Keratinocyte (primary cell): ENCODE results near the gene ATP2B2.

Experiments
- EZH2 ChIP-seq: IDR thresholded peaks from one replicate; pipeline ENCODE4 v1.6.1; 2012; ENCODE audit warnings: inconsistent platforms, mild to moderate bottlenecking, low read length, moderate library complexity
- TF ChIP-seq, protein P1 (sequence below), 3 experiments: IDR thresholded peaks in 1 of 3; conservative IDR thresholded peaks in 1 of 3; optimal IDR thresholded peaks in 1 of 3; 2 replicates in 2 of 3; 3 replicates in 1 of 3; pipeline versions ENCODE3 to v1.5.1; 2011; ENCODE audit warnings: low read length in 3 of 3, mild to moderate bottlenecking in 3 of 3, moderate library complexity in 2 of 3, control low read depth in 1 of 3, inconsistent platforms in 1 of 3; ENCODE audit not compliant: insufficient read depth in 2 of 3; ENCODE audit errors: extremely low read depth in 1 of 3

DNA sequence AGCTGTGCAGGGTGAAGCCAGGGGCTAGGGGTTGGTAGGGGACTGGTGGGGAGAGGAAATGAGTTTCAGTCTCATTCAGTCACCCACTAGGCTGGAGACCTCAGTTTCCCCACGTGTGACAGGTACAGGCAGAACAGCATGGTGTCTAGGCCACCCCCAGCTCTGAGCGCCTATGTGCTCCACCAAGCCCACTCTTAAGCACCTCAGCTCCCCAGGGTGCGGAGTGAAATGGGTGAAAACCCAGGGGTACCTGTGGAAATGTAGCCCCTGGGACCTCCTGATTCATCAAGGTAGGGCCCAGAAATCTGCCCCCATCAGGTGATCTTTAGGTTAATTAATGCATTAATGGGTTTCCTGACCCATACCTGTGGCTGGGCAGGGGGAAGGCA lies 3.7 kb downstream of the ATP2B2 start:
- TF ChIP-seq, protein P1, sequence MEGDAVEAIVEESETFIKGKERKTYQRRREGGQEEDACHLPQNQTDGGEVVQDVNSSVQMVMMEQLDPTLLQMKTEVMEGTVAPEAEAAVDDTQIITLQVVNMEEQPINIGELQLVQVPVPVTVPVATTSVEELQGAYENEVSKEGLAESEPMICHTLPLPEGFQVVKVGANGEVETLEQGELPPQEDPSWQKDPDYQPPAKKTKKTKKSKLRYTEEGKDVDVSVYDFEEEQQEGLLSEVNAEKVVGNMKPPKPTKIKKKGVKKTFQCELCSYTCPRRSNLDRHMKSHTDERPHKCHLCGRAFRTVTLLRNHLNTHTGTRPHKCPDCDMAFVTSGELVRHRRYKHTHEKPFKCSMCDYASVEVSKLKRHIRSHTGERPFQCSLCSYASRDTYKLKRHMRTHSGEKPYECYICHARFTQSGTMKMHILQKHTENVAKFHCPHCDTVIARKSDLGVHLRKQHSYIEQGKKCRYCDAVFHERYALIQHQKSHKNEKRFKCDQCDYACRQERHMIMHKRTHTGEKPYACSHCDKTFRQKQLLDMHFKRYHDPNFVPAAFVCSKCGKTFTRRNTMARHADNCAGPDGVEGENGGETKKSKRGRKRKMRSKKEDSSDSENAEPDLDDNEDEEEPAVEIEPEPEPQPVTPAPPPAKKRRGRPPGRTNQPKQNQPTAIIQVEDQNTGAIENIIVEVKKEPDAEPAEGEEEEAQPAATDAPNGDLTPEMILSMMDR (optimal IDR thresholded peaks at IDR 0.05 in 1 of 3, IDR thresholded peaks at IDR 0.05 in 1 of 3, conservative IDR thresholded peaks at IDR 0.05 in 1 of 3; ENCODE audit: extremely low read depth in 1 of 3, insufficient read depth in 2 of 3, low read length in 3 of 3), result no peak
- TF ChIP-seq EZH2, result no peak
